BLaER1 treated with 17β-estradiol and CSF1 and Interleukin-3, amounts not matched to agents 10 nM and 100 nM (cell line): ENCODE results near the gene ZNF92.
"Not testable (repeated sequence)": the region's sequence is repeated elsewhere in the genome, so short reads cannot be mapped to it uniquely, and the experiment has no call there.

Experiments
- H3K27ac ChIP-seq, 11 experiments: shearing (Covaris generic); formaldehyde crosslinking; 2 replicates each; pipeline ENCODE4 v1.8.1; 2022
- H3K27me3 ChIP-seq, 11 experiments: shearing (Covaris generic); formaldehyde crosslinking; 2 replicates each; pipeline ENCODE4 v1.8.1; 2022
- H3K36me3 ChIP-seq, 11 experiments: shearing (Covaris generic); formaldehyde crosslinking; 2 replicates each; pipeline ENCODE4 v1.8.1; 2022
- H3K4me1 ChIP-seq, 10 experiments: shearing (Covaris generic); formaldehyde crosslinking; 2 replicates each; pipeline ENCODE4 v1.8.1; 2022
- H3K4me2 ChIP-seq, 11 experiments: shearing (Covaris generic); formaldehyde crosslinking; 2 replicates each; pipeline ENCODE4 v1.8.1; 2022
- H3K4me3 ChIP-seq, 10 experiments: shearing (Covaris generic); formaldehyde crosslinking; 2 replicates each; pipeline ENCODE4 v1.8.1; 2022
- H3K9ac ChIP-seq, 11 experiments: shearing (Covaris generic); formaldehyde crosslinking; 2 replicates each; pipeline ENCODE4 v1.8.1; 2022
- H3K9me3 ChIP-seq, 11 experiments: shearing (Covaris generic); formaldehyde crosslinking; replicated peaks in 1 of 11; 2 replicates each; pipeline ENCODE4 v1.8.1; 2022
- H4K20me1 ChIP-seq, 11 experiments: shearing (Covaris generic); formaldehyde crosslinking; 2 replicates each; pipeline ENCODE4 v1.8.1; 2022
- Cebpa-rat ChIP-seq, 11 experiments: shearing (Covaris generic); IDR thresholded peaks; 2 replicates each; pipeline ENCODE4 v1.8.1; 2022

The ZNF92 gene

DNA sequence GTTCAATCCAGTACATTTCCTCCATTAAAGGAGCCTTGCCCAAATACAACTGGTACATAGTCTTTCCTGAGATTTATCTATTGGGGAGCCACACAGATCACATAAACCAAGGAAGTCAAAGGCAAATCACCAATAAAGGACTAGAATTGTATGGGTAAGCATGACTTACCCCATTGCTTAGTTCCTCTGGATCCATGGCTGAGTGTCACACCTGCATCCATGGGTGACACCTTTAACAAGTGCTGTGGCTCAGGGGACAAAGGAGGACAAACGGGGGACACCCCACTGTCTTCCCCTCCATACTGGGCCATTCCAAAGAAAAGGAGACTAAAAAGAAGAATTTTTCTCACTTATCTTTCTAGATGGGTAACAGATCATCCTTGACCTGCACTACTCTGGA lies 30.4 kb downstream of the ZNF92 start:
- H3K4me3 ChIP-seq: 0 out of 20 replicates have a peak overlapping the region, but pooled peaks of 1 of the 10 experiments have one; percentile 13
- no peak overlapping the region for H3K4me2 ChIP-seq
- peaks cover 87 to 93% (median 90%) of the 10 kb centered on the region in 11 experiments for H3K9me3 ChIP-seq
- no peak overlapping the region for H3K27ac ChIP-seq
- H3K36me3 ChIP-seq: peaks cover 39 to 58% (median 54%) of the 10 kb centered on the region in 11 experiments
- no peaks in the 10 kb centered on the region for H3K27me3 ChIP-seq
- H3K4me1 ChIP-seq: no peaks in the 10 kb centered on the region
- no peak overlapping the region for H3K9ac ChIP-seq
- no peak for TF ChIP-seq Cebpa-rat (IDR thresholded peaks at IDR 0.05)
- no peaks in the 10 kb centered on the region for H4K20me1 ChIP-seq

DNA sequence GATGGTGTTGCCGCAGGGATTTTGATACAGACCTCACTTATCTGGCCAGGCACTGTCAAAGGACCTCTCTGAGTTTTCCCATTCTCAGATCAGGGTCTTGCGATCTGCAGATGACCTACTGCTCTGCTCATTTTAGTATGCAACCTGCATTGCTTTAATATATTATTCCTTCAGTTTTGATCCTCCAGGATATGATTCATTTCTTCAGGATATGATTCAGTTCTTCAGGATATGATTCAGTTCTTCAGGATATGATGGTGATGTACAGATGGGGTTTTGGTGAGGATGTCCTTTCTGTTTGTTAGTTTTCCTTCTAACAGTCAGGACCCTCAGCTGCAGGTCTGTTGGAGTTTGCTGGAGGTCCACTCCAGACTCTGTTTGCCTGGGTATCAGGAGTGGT lies 33.1 kb downstream of the ZNF92 start:
- not testable (repeated sequence) for H3K9ac ChIP-seq, H3K4me3 ChIP-seq, H3K27ac ChIP-seq, H3K4me1 ChIP-seq, H3K27me3 ChIP-seq, H4K20me1 ChIP-seq, H3K4me2 ChIP-seq
- Histone ChIP-seq H3K9me3 (peaks cover 62 to 66% (median 63%) of the 10 kb centered on the region in 11 experiments), H3K36me3 (peaks cover 15 to 32% (median 28%) of the 10 kb centered on the region in 11 experiments)

GRCh38 chr7:65409363-65409762 lies 35.7 kb downstream of the ZNF92 start:
- Histone ChIP-seq H3K9me3 (peaks cover 36 to 46% (median 41%) of the 10 kb centered on the region in 11 experiments), H3K36me3 (peaks cover 0 to 6% (median under 1%) of the 10 kb centered on the region in 11 experiments; a peak in 3 of 22 replicates), H3K27me3 (no peaks in the 10 kb centered on the region), H3K4me1 (no peaks in the 10 kb centered on the region), H3K9ac (no peak overlapping the region), H3K27ac (no peak overlapping the region), H3K4me3 (no peak overlapping the region), H3K4me2 (no peak overlapping the region), H4K20me1 (no peaks in the 10 kb centered on the region)
- TF ChIP-seq Cebpa-rat (IDR thresholded peaks at IDR 0.05): no peak

DNA sequence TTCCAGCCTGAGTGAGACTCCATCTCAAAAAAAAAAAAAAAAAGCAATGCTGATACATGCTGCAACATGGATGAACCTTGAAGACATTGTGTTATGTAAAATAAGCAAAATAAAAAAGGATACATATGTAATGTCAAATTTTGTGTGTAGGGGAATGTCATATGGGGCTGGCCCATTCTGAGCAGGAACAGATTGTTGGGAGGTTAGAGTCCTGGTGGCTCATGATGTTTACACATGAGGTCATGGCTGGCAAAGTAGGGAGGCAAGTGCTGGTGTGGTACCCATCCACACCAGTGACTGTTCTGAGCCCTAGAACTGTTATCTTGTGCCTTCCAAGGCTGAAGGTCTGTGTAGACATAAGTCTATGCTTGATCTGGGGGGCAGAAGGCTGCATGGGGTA lies 37.6 kb downstream of the ZNF92 start:
- Histone ChIP-seq H3K4me3 (no peak overlapping the region), H3K27ac (no peak overlapping the region), H3K27me3 (no peaks in the 10 kb centered on the region), H4K20me1 (no peaks in the 10 kb centered on the region), H3K36me3 (no peaks in the 10 kb centered on the region), H3K9ac (no peak overlapping the region), H3K4me1 (no peaks in the 10 kb centered on the region), H3K4me2 (no peak overlapping the region), H3K9me3 (peaks cover 22 to 44% (median 34%) of the 10 kb centered on the region in 11 experiments)
- TF ChIP-seq Cebpa-rat (IDR thresholded peaks at IDR 0.05): no peak

DNA sequence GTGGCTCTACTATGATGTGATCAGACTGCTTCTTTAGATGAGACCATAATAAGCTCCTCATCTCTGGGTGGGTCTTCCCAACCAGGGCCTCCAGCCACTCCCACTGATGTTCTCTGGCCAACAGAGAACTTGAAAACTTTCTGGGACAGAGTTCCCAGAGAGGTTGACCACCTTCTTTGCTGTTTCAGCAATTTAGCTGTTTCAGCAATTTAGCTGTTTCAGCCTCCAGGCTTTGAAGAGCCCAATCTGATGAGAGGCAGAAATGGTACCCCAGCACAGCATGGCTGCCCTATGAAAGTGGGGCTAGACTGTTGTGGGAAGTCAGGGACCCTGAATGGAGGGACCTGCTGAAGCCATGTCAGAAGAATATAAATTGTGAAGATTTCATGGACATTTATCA lies 49.0 kb downstream of the ZNF92 start:
- H3K36me3 ChIP-seq: no peaks in the 10 kb centered on the region
- no peaks in the 10 kb centered on the region for H3K27me3 ChIP-seq
- no peak overlapping the region for H3K4me3 ChIP-seq
- no peaks in the 10 kb centered on the region for H4K20me1 ChIP-seq
- no peak overlapping the region for H3K4me2 ChIP-seq
- no peak for TF ChIP-seq Cebpa-rat (IDR thresholded peaks at IDR 0.05)
- H3K27ac ChIP-seq: no peak overlapping the region
- no peaks in the 10 kb centered on the region for H3K4me1 ChIP-seq
- no peak overlapping the region for H3K9ac ChIP-seq
- H3K9me3 ChIP-seq: peaks cover 32 to 62% (median 46%) of the 10 kb centered on the region in 11 experiments

- not testable (repeated sequence) for H3K36me3 ChIP-seq
Observed at GRCh38 chr7:65423286-65423685, 49.6 kb downstream of the ZNF92 start.

GRCh38 chr7:65429642-65430343 lies 56.1 kb downstream of the ZNF92 start:
- no peaks in the 10 kb centered on the region for H3K36me3 ChIP-seq
- H3K4me2 ChIP-seq: no peak overlapping the region
- H3K9me3 ChIP-seq: peaks cover 17 to 44% (median 29%) of the 10 kb centered on the region in 11 experiments; a peak in 20 of 22 replicates
- H4K20me1 ChIP-seq: no peaks in the 10 kb centered on the region
- no peak overlapping the region for H3K9ac ChIP-seq
- H3K27ac ChIP-seq: no peak overlapping the region
- no peak overlapping the region for H3K4me3 ChIP-seq
- TF ChIP-seq Cebpa-rat (IDR thresholded peaks at IDR 0.05): no peak
- H3K4me1 ChIP-seq: no peaks in the 10 kb centered on the region
- no peaks in the 10 kb centered on the region for H3K27me3 ChIP-seq

More at GRCh38 chr7:65423286-65423685, 49.6 kb downstream of the ZNF92 start:
- not testable (repeated sequence) for H4K20me1 ChIP-seq, H3K4me2 ChIP-seq, H3K4me1 ChIP-seq, H3K4me3 ChIP-seq, H3K9ac ChIP-seq, H3K27me3 ChIP-seq, H3K27ac ChIP-seq
- peaks cover 35 to 66% (median 48%) of the 10 kb centered on the region in 11 experiments for H3K9me3 ChIP-seq

DNA sequence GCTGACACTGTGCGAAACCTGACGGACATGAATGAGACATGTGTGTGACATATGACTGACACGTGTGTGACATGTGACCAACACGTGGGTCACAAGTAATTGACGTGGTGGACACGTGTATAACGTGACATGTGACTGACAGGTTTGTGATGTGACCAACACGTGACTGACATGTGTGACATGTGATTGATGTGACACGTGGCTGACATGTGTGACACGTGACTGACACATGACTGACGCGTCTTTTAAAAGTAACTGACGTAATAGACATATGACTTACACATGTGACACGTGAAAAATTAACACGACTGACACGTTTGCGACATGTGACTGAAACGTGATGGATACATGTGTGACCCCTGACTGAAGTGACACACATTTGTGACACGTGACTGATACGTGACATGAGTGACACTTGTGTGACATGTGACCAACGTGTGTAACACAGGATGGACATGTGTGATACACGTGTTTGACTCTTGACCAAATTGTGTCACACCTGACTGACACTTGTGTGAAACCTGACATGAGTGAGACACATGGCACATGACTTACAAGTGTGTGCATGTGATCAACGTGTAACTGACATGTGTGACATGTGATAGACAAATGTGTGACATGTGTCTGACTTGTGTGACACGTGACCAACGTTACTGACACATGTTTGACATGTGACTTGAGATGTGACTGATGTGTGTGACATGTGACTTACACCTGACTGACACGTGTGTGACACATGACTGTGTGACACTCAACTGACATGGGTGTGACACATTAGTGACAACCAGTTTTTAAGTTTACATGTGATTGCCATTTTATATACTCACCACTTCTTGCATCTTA lies 56.9 kb downstream of the ZNF92 start:
- Histone ChIP-seq H3K9ac (no peak overlapping the region), H3K4me1 (no peaks in the 10 kb centered on the region), H3K36me3 (no peaks in the 10 kb centered on the region), H3K27ac (no peak overlapping the region), H3K27me3 (no peaks in the 10 kb centered on the region), H4K20me1 (no peaks in the 10 kb centered on the region), H3K9me3 (peaks cover 17 to 36% (median 25%) of the 10 kb centered on the region in 11 experiments; a peak in 19 of 22 replicates), H3K4me3 (no peak overlapping the region), H3K4me2 (no peak overlapping the region)
- TF ChIP-seq Cebpa-rat (IDR thresholded peaks at IDR 0.05): no peak

DNA sequence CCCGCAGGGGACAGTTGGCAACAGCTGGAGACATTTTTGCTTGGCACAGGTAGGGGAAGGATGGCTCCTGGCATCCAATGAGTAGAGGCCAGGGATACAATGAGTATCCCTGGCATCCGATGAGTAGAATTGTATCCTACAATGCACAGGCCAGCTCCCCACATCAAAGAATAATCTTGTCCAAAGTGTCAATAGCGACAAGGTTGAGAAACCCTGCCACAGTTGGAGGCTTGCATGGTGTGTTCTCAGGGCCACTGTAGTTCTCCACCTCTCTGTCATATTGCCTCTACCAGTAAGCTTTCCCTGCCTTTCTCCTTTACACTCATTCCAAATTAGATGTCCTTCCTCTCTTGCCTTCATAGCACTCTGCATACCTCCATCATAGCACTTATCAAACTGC lies 60.7 kb downstream of the ZNF92 start:
- no peaks in the 10 kb centered on the region for H3K27me3 ChIP-seq

More for the DNA sequence above, 60.7 kb downstream of the ZNF92 start:
- Histone ChIP-seq H3K36me3 (no peaks in the 10 kb centered on the region), H3K4me3 (no peak overlapping the region), H3K9ac (no peak overlapping the region), H3K4me2 (no peak overlapping the region), H3K9me3 (peaks cover 9 to 14% (median 12%) of the 10 kb centered on the region in 11 experiments; a peak in 19 of 22 replicates), H3K4me1 (no peaks in the 10 kb centered on the region), H4K20me1 (no peaks in the 10 kb centered on the region), H3K27ac (no peak overlapping the region)
- no peak for TF ChIP-seq Cebpa-rat (IDR thresholded peaks at IDR 0.05)
